PFSK-1 (cell line): ENCODE measurements around the gene GRID1.

Experiments
- FOXP2 ChIP-seq: optimal IDR thresholded peaks from 2 replicates; pipeline ENCODE3; 2011; ENCODE audit warnings: borderline replicate concordance, control low read depth, inconsistent platforms; ENCODE audit not compliant: insufficient read depth; ENCODE audit errors: extremely low read length, extremely low read depth
- POLR2AphosphoS5 ChIP-seq: IDR thresholded peaks from 2 replicates; pipeline ENCODE4 v1.6.1; 2012; ENCODE audit warnings: low read depth, mild to moderate bottlenecking, control low read depth, low read length, moderate library complexity
- SIN3A ChIP-seq: IDR thresholded peaks from 2 replicates; pipeline ENCODE4 v1.6.1; 2012; ENCODE audit warnings: mild to moderate bottlenecking, low read length, moderate library complexity, borderline replicate concordance; ENCODE audit not compliant: insufficient read depth
- TAF1 ChIP-seq: IDR thresholded peaks from 2 replicates; pipeline ENCODE4 v1.6.1; 2012; ENCODE audit warnings: low read length, control low read depth, borderline replicate concordance; ENCODE audit not compliant: insufficient read depth
- TF ChIP-seq, protein P1 (sequence below), 2 experiments: IDR thresholded peaks; 2 replicates each; pipeline versions ENCODE4 v1.6.1 to v1.8.0; 2011 to 2012; ENCODE audit warnings: low read depth in 2 of 2, low read length in 2 of 2, control low read depth in 1 of 2, inconsistent platforms in 1 of 2, mild to moderate bottlenecking in 1 of 2, moderate library complexity in 1 of 2; ENCODE audit not compliant: insufficient read depth in 1 of 2

The GRID1 gene

DNA sequence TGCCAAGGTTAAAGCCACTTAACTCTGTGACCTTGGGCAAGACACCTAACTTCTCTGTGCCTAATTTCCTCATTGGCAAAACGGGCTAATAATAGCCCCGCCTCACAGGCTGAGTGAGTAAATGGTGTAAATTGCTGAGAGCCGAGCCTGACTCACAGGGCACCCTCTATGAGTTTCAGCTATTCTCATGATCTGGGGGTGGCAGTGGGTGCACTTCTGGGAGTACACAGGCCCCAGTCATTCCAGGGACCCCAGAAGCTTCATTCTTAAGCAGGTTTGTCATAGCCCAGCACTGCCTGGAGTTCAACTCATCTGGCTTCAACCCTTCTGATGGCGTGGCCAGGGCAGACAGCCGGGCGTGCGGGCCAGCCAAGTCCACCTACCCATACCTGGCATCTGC is 137.2 kb downstream of the GRID1 start:
- no peak for TF ChIP-seq SIN3A
- TF ChIP-seq, protein P1, sequence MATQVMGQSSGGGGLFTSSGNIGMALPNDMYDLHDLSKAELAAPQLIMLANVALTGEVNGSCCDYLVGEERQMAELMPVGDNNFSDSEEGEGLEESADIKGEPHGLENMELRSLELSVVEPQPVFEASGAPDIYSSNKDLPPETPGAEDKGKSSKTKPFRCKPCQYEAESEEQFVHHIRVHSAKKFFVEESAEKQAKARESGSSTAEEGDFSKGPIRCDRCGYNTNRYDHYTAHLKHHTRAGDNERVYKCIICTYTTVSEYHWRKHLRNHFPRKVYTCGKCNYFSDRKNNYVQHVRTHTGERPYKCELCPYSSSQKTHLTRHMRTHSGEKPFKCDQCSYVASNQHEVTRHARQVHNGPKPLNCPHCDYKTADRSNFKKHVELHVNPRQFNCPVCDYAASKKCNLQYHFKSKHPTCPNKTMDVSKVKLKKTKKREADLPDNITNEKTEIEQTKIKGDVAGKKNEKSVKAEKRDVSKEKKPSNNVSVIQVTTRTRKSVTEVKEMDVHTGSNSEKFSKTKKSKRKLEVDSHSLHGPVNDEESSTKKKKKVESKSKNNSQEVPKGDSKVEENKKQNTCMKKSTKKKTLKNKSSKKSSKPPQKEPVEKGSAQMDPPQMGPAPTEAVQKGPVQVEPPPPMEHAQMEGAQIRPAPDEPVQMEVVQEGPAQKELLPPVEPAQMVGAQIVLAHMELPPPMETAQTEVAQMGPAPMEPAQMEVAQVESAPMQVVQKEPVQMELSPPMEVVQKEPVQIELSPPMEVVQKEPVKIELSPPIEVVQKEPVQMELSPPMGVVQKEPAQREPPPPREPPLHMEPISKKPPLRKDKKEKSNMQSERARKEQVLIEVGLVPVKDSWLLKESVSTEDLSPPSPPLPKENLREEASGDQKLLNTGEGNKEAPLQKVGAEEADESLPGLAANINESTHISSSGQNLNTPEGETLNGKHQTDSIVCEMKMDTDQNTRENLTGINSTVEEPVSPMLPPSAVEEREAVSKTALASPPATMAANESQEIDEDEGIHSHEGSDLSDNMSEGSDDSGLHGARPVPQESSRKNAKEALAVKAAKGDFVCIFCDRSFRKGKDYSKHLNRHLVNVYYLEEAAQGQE (IDR thresholded peaks at IDR 0.05; ENCODE audit: insufficient read depth in 1 of 2, low read depth in 2 of 2, low read length in 2 of 2): no peak
- TF ChIP-seq FOXP2: no peak
- TF ChIP-seq POLR2AphosphoS5: no peak
- no peak for TF ChIP-seq TAF1

GRCh38 chr10:86227501-86228258 is 138.9 kb downstream of the GRID1 start:
- TF ChIP-seq TAF1: no peak
- TF ChIP-seq, protein P1 (IDR thresholded peaks at IDR 0.05; ENCODE audit: insufficient read depth in 1 of 2, low read depth in 2 of 2, low read length in 2 of 2): no peak
- no peak for TF ChIP-seq FOXP2
- TF ChIP-seq POLR2AphosphoS5: no peak
- no peak for TF ChIP-seq SIN3A

- TF ChIP-seq FOXP2: no peak
- no peak for TF ChIP-seq POLR2AphosphoS5
- TF ChIP-seq SIN3A: no peak
Measured at GRCh38 chr10:86226781-86227201, 139.8 kb downstream of the GRID1 start.

- TF ChIP-seq FOXP2 (no peak), TAF1 (no peak), POLR2AphosphoS5 (no peak), SIN3A (no peak)
- TF ChIP-seq, protein P1 (IDR thresholded peaks at IDR 0.05; ENCODE audit: insufficient read depth in 1 of 2, low read depth in 2 of 2, low read length in 2 of 2): no peak
Measured at GRCh38 chr10:86226016-86226415, 140.6 kb downstream of the GRID1 start.

- TF ChIP-seq, protein P1 (IDR thresholded peaks at IDR 0.05; ENCODE audit: insufficient read depth in 1 of 2, low read depth in 2 of 2, low read length in 2 of 2): no peak
Measured at GRCh38 chr10:86225103-86225782, 141.4 kb downstream of the GRID1 start.
